Activated CD8-positive, alpha-beta memory T cell treated with anti-CD3 and anti-CD28 coated beads, Interleukin-2, amount 50 U/mL, for 1 hour (primary cell): ENCODE results near the gene ROCK1.
"Not testable (repeated sequence)": the region's sequence is repeated elsewhere in the genome, so short reads cannot be mapped to it uniquely, and the experiment has no call there.

Experiments used
- DNase-seq: peaks from one replicate; pipeline ENCODE4 v3.0.0-alpha.2; 2020; ENCODE audit errors: extremely low read depth

Gene ROCK1

DNA sequence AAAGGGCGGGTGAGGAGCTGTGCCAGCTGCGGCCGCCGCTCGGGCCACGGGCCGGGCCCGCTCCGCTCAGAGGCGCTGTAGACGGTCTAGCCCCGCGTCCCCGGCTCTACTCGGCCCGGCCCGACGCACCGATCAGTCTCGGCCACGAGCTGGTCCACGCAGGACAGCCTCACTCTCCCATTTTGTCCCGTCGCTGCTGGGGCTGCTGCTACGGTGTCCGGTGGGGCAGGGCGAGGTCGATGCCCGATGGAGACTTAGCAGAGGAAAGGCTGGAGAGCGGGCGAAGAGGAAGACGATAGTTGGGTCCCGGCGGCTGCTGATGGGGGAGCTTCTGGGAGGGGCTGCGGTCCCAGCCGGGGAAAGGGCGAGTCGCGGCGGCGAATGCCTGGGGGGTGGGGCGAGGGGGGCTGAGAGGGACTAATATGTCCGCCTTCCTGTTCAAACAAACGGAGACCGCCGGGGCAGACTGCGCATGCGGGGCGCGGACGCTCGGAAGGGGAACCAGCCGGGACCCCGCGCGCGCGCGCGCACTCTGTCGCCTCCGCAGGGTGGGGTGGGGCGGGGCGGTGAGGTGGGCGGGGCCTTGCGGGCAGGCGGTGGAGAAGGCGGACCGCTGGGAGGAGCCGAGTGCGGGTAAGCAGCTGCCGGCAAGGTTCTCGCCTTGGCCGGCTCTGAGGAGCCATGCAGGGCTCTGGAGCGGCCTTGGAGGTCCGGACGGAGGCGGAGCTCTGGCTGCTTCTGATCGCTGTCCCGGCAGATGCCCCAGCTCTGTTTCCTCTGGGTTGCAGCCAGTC is at the start of gene ROCK1:
TSS of gene ROCK1 (minus strand) at position 468 of the 794 bp plus-strand sequence. CDS start 903 bp downstream, outside the sequence.
- peak; percentile 94 for DNase-seq

DNA sequence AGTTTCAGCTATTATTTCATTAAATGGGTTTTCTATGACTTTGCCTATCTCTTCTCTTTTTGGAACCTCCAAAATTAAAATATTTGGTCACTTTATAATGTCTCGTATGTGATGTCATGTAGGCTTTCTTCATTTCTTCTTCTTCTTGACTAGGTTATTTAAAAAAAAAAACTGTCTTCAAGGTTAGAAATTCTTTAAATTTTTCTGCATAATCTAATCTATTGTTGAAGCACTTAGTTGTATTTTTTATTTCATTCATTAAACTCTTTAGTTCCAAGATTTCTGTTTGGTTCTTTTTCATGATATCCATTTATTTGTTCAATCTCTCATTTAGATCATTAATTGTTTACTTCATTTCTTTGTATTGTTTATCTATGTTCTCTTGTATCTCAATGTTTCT is 43.8 kb upstream of the ROCK1 start:
- no peak for DNase-seq

DNA sequence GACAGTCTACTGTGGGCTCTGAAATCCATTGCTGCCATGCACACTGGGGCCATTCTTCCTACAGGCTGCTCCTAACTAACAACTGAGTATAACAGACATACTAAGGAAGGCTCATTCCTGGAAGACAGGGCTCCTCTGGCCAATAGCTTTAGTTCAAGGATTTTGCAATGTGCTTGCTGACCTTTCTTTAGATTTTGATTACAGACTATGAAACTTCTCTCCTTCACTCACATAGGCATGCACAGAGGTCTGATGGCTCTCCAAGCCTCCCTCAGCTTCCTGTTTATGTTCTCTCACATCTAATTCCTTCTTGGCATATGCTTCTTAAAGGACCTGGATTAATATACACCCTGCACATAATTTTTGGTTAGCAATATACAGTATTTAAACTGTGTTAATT is 34.4 kb upstream of the ROCK1 start:
- no peak for DNase-seq

DNA sequence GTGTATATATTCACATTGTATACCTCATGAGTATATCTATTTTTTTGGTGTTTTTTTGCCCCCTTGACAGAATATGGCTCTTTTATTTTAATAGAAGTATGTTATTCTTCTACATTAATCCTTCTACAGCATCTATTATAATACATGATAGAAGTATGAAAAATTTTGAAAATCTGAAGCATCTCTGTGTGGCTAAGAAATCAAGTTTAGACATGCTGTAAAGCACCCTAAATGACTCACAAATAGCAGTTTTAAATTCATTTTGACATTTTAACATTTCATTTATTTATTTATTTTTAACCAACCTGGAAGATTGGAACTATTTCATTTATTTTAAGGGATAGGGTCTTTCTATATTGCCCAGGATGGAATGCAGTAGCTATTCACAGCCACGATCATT is 33.8 kb upstream of the ROCK1 start:
- no peak for DNase-seq

DNA sequence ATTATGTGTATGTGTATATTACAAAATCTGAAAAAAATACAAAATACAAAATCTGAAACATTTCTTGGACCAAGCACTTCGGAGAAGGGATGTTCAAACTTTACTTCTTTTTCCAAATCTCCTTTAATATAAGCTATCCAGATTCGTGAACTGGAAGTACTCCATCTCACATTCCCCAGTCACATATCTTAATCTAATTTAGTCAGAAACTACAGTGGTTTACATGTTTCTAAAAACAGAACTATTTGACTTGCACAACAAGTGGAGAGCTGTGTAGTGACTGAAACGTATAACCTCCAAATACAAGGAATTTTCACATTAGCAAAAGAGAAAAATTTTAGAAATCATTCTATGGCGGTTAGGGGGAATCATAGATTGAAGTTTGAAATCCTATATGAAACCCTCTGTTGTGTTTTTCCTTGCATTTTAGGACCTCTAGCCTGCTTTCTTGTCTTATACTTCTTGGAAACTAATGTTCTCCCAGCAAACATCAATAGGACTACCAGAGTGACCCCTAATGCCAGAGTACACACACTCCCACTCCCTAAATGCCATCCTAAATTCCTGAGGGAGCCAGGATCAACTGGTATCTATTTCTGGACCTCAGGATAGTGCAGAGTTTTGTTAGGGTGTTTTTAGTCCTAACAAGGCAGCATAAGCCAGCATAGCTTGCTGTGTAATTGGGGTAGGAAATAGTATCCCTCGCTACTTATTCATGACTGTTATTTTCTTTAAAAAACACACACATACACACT is 30.2 kb upstream of the ROCK1 start:
- no peak for DNase-seq

DNA sequence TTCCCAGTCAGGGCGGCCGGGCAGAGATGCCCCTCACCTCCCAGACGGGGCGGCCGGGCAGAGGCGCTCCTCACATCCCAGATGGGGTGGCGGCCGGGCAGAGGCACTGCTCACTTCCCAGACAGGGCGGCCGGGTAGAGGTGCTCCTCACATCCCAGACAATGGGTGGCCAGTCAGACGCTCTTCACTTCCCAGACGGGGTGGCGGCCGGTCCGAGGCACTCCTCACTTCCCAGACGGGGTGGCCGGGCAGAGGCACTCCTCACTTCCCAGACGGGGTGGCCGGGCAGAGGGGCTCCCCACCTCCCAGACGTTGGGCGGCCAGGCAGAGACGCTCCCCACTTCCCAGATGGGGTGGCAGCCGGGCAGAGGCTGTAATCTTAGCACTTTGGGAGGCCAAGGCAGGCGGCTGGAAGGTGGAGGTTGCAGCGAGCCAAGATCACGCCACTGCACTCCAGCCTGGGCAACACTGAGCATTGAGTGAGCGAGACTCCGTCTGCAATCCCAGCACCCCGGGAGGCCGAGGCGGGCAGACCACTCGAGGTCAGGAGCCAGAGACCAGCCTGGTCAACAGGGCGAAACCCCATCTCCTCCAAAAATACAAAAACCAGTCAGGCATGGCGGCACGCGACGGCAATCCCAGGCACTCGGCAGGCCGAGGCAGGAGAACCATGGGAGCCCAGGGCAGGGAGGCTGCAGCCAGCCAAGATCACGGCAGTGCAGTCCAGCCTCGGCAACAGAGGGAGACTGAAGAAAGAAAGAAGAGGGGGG is 26.3 kb upstream of the ROCK1 start:
- DNase-seq, result not testable (repeated sequence)

DNA sequence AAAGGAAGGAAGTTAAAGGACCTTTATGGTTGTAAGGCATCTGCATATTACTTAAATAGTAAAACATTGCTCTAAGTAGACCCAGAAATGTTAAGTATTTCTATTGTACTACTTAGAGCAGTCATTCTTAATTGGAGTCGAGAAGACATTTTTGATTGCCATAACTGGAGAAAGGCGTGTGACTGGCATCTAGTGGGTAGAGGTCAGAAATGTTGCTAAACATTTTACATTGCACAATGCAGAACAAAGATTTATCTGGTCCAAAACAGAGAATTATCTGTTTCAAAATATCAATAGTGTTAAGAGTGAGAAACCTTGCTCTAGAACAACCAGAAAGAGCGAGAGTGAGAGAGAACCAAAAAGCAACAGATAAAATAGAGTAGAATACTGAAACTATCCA is 23.3 kb upstream of the ROCK1 start:
- DNase-seq, result no peak

DNA sequence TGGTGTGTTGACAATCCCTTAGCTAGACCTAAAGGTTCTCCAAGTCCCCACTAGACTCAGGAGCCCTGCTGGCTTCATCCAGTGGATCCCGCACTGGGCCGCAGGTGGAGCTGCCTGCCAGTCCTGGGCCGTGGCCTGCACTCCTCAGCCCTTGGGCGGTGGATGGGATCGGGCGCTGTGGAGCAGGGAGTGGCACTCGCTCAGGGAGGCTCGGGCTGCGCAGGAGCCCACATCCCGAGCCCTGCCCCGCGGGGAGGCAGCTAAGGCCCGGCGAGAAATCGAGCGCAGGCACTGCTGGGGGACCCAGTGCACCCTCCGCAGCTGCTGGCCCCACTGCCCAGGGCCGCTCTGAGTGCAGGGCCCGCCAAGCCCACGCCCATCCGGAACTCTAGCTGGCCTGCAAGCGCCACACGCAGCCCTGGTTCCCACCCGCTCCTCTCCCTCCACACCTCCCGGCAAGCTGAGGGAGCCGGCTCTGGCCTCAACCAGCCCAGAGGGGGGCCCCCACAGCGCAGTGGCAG is 20.8 kb upstream of the ROCK1 start:
- no peak for DNase-seq

DNA sequence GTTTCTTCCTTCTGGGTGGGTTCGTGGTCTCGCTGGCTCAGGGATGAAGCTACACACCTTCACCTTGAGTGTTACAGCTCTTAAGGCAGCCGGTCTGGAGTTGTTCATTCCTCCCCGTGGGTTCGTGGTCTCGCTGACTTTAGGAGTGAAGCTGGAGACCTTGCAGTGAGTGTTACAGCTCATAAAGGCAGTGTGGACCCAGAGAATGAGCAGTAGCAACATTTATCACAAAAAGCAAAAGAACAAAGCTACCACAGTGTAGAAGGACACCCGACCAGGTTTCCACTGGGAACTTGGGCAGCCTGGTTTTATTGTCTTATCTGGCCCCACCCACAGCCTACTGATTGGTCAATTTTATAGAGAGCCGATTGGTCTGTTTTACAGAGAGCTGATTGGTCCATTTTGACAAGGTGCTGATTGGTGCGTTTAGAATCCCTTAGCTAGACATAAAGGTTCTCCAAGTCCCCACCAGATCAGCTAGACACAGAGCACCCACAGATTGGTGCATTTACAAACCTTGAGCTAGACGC is 20.1 kb upstream of the ROCK1 start:
- DNase-seq, result no peak

DNA sequence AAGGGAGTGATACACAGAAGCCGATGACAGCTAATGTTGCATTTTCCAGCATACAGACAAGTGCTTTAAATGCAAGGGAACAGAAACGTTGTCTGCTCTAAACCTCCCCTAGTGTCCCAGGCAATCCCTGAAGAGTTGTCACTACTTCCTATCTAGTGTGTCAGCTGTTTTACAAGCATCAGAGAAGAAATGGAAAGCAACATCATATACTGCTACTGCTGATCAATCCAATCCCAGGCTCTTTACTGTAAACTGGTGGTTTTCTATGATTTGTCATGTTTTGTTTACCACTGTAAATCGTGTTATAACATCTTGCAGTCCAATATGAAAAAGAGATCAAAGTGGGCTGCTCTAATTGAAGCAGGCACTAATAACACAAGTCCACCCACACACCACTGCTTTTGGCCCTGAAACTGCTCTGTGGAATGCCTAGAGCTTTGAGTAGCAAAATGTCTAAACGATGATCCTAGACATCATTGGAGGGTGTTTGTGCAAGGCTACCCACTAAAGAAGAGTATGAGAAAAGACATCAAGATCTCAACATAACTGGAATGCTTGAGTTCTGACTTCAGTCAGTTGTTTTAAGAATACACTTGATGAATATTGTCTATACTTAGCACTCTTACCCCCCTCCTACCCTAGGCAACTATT is 18.1 kb upstream of the ROCK1 start:
- no peak for DNase-seq

DNA sequence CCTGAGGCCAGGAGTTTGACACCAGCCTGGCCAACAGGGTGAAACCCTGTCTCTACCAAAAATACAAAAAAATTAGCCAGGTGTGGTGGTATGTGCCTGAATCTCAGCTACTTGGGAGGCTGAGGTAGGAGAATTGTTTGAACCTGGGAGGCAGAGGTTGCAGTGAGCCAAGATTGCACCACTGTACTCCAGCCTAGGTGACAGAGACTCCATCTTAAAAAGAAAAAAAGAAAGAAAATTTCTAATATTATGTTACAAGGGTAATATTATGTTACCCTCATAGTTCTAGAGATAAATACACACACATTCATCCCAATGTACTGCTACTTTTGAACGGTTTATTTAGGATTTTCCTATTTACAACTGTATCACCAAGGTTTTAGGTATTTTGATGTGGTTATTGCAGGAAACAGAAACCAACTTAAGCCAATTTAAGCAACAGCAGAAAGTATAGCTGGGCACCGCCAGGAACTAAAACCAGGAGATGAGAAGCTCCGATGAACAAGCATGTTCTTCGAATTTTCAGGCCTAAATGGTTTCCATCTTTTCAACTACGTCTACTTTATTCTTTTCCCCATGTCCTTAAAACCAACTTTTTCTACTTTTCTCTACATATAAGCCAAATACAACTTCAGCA is 11.8 kb upstream of the ROCK1 start:
- DNase-seq, result no peak

DNA sequence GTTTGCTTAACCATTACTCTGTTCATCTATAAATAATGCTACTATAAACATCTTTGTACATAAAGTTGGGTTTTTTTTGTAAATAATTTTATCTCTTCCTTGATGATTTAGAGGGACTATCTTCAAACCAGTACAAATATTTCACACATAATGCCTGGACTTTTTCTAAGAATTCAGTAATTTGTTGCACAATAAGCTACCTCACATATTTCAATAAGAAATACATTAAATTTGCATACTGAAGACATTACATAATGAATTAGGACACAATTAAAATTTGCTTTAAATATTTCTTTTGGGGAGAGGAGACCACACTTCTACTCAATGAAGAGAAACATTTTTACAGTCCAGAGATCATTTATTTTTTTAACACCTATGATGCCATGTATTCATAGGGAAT is 7.2 kb upstream of the ROCK1 start:
- no peak for DNase-seq

DNA sequence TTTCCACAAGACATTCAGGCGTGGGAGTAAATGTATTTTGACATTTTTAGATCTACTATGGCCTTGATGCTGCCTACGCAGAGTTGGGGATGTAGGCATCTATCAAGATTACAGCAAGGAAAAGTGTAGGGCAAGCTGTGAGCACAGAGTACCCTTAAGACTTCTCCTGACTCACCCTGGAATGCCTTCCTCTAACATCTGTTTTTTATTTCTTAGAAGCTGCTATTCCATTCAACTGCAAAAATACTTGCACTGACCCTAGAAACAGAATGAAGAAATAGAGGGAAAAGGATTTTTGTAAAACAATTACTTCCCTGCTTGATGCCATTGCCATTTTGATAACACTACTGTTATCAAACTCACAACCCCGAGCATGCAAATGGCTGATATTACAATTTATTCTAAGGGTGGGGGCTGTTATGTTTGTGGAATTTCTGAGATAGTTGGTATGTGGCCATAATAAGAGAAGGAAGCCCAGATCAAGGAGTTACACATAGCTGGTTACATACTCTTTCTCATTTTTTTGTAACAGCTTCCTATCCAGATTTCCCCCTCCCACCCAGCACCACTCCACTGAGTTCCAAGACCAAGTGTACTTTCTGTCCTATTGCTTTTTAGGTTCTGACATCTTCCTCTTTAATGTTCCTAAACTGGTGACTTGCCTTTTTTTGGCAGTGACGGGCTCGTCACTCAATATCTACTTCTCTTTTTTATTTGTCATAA is 6.0 kb upstream of the ROCK1 start:
- no peak for DNase-seq

DNA sequence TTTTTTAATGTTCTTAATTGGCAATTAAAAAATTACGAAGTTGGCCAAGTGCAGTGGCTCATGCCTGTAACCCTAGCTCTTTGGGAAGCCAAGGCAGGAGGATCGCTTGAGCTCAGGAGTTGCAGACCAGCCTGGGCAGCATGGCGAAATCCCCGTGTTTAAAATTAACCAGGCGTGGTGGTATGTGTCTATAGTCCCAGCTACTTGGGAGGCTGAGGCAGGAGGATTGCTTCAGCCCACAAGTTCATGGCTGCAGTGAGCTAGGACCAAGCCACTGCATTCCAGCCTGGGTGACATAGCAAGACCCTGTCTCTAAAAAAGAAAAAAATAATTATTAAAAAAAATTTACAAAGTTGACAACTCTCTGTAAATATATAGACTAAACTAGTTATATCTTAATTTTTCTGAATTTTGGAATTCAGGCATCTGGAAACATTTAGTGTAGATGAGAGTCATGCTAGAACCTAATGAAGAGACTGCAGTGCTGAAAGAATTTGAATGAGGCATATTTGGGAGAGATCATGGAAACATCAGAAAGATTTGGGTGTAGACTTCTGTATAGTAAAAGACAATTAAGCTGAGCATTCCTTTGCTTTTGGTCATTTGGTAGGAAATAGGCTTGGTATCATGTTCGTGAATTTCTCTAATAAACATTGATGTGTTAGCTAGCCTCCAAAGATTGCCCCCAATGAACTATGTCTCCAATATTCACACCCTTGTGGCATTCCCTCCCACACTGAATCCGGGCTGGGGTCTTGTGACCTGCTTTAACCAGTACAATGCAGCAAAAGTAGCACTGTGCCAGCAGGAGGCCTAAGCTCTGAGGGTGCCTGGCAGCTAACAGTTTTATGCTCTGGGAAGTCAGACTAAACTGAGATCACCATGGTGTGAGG is 4.2 kb upstream of the ROCK1 start:
- no peak for DNase-seq

DNA sequence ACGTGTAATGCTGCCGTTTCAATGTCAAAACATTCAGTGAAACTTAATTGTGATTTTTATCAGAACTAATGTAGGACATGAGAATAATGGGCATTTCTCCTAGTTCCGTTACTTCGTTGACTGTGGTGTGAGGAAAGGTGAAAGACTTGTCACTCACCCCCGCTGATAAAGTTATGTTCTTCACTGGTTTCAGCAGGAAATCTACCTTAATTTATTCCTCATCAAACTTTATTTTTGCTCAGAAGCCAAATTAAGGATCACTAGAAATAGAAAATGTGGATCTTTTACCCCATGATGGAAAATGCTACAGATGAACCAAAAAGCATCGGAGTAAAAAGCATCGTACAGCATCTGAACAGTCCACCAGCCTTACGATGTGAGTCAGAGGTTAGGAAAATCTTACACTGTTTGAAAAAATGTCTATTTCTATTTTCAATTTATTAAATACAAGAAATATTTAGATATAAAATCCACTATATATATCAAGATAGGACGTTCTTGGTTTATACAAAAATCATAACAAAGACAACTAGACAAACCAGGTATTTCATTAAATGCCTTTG is 1.0 kb upstream of the ROCK1 start:
- DNase-seq, result no peak

DNA sequence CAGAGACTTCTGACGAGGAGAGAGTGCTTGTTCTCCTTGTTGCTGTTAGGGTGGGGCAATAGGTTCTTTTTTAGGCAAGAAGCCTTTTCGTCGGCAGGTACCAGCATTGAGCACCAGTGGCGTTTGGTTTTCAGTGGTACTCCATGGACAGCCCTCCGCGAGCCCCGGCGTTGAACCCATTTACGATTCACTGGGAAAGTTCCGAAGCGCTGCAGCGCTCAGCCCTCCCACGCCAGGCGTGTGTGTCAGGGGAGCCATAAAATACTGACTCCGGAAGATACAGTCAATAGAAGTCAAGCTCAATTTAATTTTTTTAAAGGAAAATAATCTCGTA is 494 bp upstream of the ROCK1 start:
- peak; percentile 36 for DNase-seq

DNA sequence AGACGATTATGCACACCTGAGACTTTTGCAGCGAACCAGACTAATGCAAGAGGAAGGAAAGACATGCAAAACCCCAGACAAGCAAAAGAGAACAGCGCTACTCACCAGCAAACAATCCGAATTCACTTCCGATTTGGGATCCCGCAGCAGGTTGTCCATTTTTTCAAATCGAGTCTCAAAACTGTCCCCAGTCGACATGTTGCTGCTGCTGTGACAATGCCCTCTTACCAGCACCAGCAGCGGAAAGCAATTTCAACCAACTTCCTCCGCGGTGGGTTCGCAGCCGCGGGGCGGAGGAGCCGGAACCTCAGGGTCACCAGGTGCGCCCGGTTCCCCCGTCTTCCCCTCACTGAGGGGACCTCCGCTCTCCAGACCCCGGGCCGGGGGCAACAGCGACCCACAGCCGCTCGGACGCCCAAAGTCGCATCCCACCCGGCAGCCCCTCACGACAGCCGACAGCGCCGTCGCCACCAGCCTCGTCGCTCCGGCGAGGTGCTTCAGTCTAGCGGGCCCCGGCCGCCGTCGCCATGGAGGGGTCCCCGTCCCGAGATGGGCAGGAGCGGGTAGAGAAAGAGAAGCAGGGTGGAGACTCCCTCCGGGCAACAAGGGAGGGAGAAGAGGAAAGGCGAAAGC is 784 bp downstream of the ROCK1 start:
- DNase-seq, result peak; percentile 4

DNA sequence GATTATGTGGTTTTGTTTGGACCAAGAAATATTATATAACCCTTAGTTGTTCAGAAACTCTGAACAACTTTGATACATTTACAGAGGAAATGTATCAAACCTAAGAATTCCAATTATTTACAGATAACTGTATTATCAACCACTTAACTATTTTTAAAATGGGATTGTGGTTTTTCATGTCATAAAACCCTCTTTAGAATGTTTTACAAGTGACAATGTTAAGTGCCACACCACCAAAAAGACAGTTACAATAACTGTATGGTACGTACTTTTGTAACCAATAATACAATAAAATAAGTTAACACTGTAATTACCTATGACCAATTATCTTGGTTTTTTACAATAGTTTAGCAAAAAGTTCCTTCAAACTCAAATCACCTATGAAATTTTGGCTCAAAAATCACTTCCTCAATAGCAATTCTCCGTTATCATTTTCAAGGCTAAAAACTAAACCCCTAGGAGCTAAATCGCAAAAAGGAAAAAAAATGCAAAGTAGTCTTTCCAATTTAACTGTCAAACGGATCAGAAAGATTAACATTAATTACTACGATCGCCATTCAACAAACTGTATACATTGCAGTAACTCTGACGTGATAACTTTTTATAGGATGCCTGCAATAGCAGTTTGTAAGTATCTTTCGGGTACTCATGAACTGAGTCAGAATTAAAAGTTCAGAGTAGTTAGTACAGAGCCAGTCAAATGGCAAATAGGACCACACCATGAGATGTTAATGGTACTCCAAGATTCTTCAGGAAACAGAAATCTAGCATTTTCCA is 1.5 kb downstream of the ROCK1 start:
- no peak for DNase-seq
